ENCODE results near the gene HEXIM2. TPM values are rescaled to one million over a fixed set of nuclear protein-coding genes. Genes with fewer than 3 reads are reported as not detected.

The HEXIM2 gene
- total RNA-seq: 1 to 10 TPM; 2.0 to 5.8 (median 3.3) TPM
- total RNA-seq (2013): 2.8 TPM
- total RNA-seq: 1.4 to 5.4 (median 2.5) reads per million in 29 experiments

GRCh38 chr17:45161288-45162024 lies at the start of gene HEXIM2:
HEXIM2 (plus strand) TSS chr17:45161875; CDS start chr17:45162794, 919 bp downstream.
- Mint-ChIP-seq H3K36me3 (peaks cover 6% of the 10 kb centered on the region), H3K4me1 (peaks cover 34 to 44% (median 44%) of the 10 kb centered on the region in 3 donors), H3K4me3 (peak within 1 kb of the TSS; percentile 95 to 99 (median 96)), H3K9me3 (no peaks in the 10 kb centered on the region), H3K27me3 (no peaks in the 10 kb centered on the region), H3K27ac (peak within 1 kb of the TSS; percentile 99)
- ATAC-seq (replicated peaks in 1 of 4) (peak; percentile 94 to 95 (median 94)), DNase-seq (peak; percentile 92 to 99 (median 98))
- under 1% methylated on average over 51 of the region's 53 CpGs for WGBS (ENCODE audit: insufficient coverage)
- CTCF ChIA-PET: interaction anchor here (0.6 to 5.8 kb wide), 10 partner anchors 10 to 186 kb away, joined by 3 to 121 read pairs (median 3); partner anchors contain the start of genes ACBD4 (in 2 of the 2) and HEXIM1 (in 1 of the 2)
- Histone ChIP-seq H3K27me3 (replicated peaks in 1 of 2; ENCODE audit: control insufficient read depth in 2 of 2, extremely low read depth in 1 of 2, insufficient read depth in 2 of 2, low read length in 1 of 2) (no peaks in the 10 kb centered on the region), H3K4me3 (ENCODE audit: control insufficient read depth in 1 of 2, extremely low read depth in 1 of 2, low read length in 1 of 2) (peak within 1 kb of the TSS; percentile 90 to 94), H3K36me3 (ENCODE audit: control insufficient read depth in 2 of 2, extremely low read depth in 1 of 2, insufficient read depth in 1 of 2, low read length in 1 of 2) (peaks cover 0 to 6% of the 10 kb centered on the region in 2 donors), H3K9me3 (no peaks in the 10 kb centered on the region), H3K27ac (ENCODE audit: low read length) (peak within 1 kb of the TSS; percentile 100), H3K4me1 (ENCODE audit: control insufficient read depth in 1 of 2, extremely low read depth in 1 of 2, insufficient read depth in 2 of 2, low read length in 2 of 2) (peaks cover 16 to 32% of the 10 kb centered on the region in 2 experiments)
- POLR2A ChIA-PET: interaction anchor here (0.6 to 2.1 kb wide), 6 partner anchors 10 to 319 kb away, joined by 4 to 45 read pairs (median 8); partner anchors contain the start of gene HEXIM1 (in 2 of the 2)

- peaks cover 0 to 12% of the 10 kb centered on the region in 2 donors for H3K36me3 ChIP-seq (ENCODE audit: control insufficient read depth in 2 of 2, extremely low read depth in 1 of 2, insufficient read depth in 1 of 2, low read length in 1 of 2)
- 91% methylated on average over 15 of the region's 23 CpGs for whole genome bisulfite sequencing (ENCODE audit: insufficient coverage)
These were observed 48.9 kb upstream of the HEXIM2 start for GRCh38 chr17:45112559-45113423.

GRCh38 chr17:45113424-45113754 lies 48.3 kb upstream of the HEXIM2 start:
- no peak for ATAC-seq (replicated peaks in 1 of 4)
- H3K9me3 ChIP-seq: no peaks in the 10 kb centered on the region
- WGBS (ENCODE audit: insufficient coverage): 89% methylated on average over 5 of the region's 9 CpGs
- ChIA-PET CTCF (no interaction called here), POLR2A (no interaction called here)
- no peaks in the 10 kb centered on the region for H3K4me1 ChIP-seq (ENCODE audit: control insufficient read depth in 1 of 2, extremely low read depth in 1 of 2, insufficient read depth in 2 of 2, low read length in 2 of 2)
- peaks cover 1% of the 10 kb centered on the region for H3K36me3 Mint-ChIP-seq
- H3K27me3 ChIP-seq (replicated peaks in 1 of 2; ENCODE audit: control insufficient read depth in 2 of 2, extremely low read depth in 1 of 2, insufficient read depth in 2 of 2, low read length in 1 of 2): peaks cover 0 to 7% of the 10 kb centered on the region in 2 experiments
- no peak overlapping the region for H3K27ac Mint-ChIP-seq
- H3K27me3 Mint-ChIP-seq: no peaks in the 10 kb centered on the region
- H3K36me3 ChIP-seq (ENCODE audit: control insufficient read depth in 2 of 2, extremely low read depth in 1 of 2, insufficient read depth in 1 of 2, low read length in 1 of 2): peaks cover 0 to 8% of the 10 kb centered on the region in 2 donors
- no peaks in the 10 kb centered on the region for H3K9me3 Mint-ChIP-seq
- H3K4me3 Mint-ChIP-seq: no peak overlapping the region
- DNase-seq: no peak
- H3K4me1 Mint-ChIP-seq: no peaks in the 10 kb centered on the region
- H3K27ac ChIP-seq (ENCODE audit: low read length): no peak overlapping the region
- H3K4me3 ChIP-seq (ENCODE audit: control insufficient read depth in 1 of 2, extremely low read depth in 1 of 2, low read length in 1 of 2): no peak overlapping the region

More at GRCh38 chr17:45112559-45113423, 48.9 kb upstream of the HEXIM2 start:
- ATAC-seq (replicated peaks in 1 of 4) (no peak), DNase-seq (no peak)
- ChIA-PET CTCF (no interaction called here), POLR2A (interaction anchor here in 1 of 2 donors (0.7 kb wide), 1 partner anchor 366 kb away, joined by 3 read pairs; no protein-coding TSS in a partner anchor)
- Mint-ChIP-seq H3K4me3 (no peak overlapping the region), H3K9me3 (no peaks in the 10 kb centered on the region), H3K27ac (no peak overlapping the region), H3K4me1 (no peaks in the 10 kb centered on the region), H3K27me3 (no peaks in the 10 kb centered on the region), H3K36me3 (peaks cover 5% of the 10 kb centered on the region)
- Histone ChIP-seq H3K27me3 (replicated peaks in 1 of 2; ENCODE audit: control insufficient read depth in 2 of 2, extremely low read depth in 1 of 2, insufficient read depth in 2 of 2, low read length in 1 of 2) (peaks cover 0 to 7% of the 10 kb centered on the region in 2 experiments), H3K4me1 (ENCODE audit: control insufficient read depth in 1 of 2, extremely low read depth in 1 of 2, insufficient read depth in 2 of 2, low read length in 2 of 2) (no peaks in the 10 kb centered on the region), H3K27ac (ENCODE audit: low read length) (no peak overlapping the region), H3K9me3 (no peaks in the 10 kb centered on the region), H3K4me3 (ENCODE audit: control insufficient read depth in 1 of 2, extremely low read depth in 1 of 2, low read length in 1 of 2) (no peak overlapping the region)

GRCh38 chr17:45114117-45114932 lies 47.4 kb upstream of the HEXIM2 start:
- no peak for DNase-seq
- WGBS (ENCODE audit: insufficient coverage): 87% methylated on average over 17 of the region's 19 CpGs

GRCh38 chr17:45115015-45115625 lies 46.6 kb upstream of the HEXIM2 start:
- H3K36me3 Mint-ChIP-seq: no peaks in the 10 kb centered on the region
- H3K36me3 ChIP-seq (ENCODE audit: control insufficient read depth in 2 of 2, extremely low read depth in 1 of 2, insufficient read depth in 1 of 2, low read length in 1 of 2): no peaks in the 10 kb centered on the region
- ATAC-seq (replicated peaks in 1 of 4) (no peak), DNase-seq (no peak)
- no peaks in the 10 kb centered on the region for H3K9me3 ChIP-seq
- H3K4me3 Mint-ChIP-seq: no peak overlapping the region
- ChIA-PET CTCF (no interaction called here), POLR2A (no interaction called here)
- H3K27ac ChIP-seq (ENCODE audit: low read length): no peak overlapping the region
- no peaks in the 10 kb centered on the region for H3K27me3 Mint-ChIP-seq
- H3K4me1 Mint-ChIP-seq: no peaks in the 10 kb centered on the region
- peaks cover 0 to 8% of the 10 kb centered on the region in 2 experiments for H3K27me3 ChIP-seq (replicated peaks in 1 of 2; ENCODE audit: control insufficient read depth in 2 of 2, extremely low read depth in 1 of 2, insufficient read depth in 2 of 2, low read length in 1 of 2)
- H3K4me3 ChIP-seq (ENCODE audit: control insufficient read depth in 1 of 2, extremely low read depth in 1 of 2, low read length in 1 of 2): no peak overlapping the region
- WGBS (ENCODE audit: insufficient coverage): 87% methylated on average over 11 of the region's 26 CpGs
- H3K27ac Mint-ChIP-seq: no peak overlapping the region
- H3K9me3 Mint-ChIP-seq: no peaks in the 10 kb centered on the region
- no peaks in the 10 kb centered on the region for H3K4me1 ChIP-seq (ENCODE audit: control insufficient read depth in 1 of 2, extremely low read depth in 1 of 2, insufficient read depth in 2 of 2, low read length in 2 of 2)

More at GRCh38 chr17:45114117-45114932, 47.4 kb upstream of the HEXIM2 start:
- Histone ChIP-seq H3K4me1 (ENCODE audit: control insufficient read depth in 1 of 2, extremely low read depth in 1 of 2, insufficient read depth in 2 of 2, low read length in 2 of 2) (no peaks in the 10 kb centered on the region), H3K9me3 (no peaks in the 10 kb centered on the region), H3K27me3 (replicated peaks in 1 of 2; ENCODE audit: control insufficient read depth in 2 of 2, extremely low read depth in 1 of 2, insufficient read depth in 2 of 2, low read length in 1 of 2) (peaks cover 0 to 7% of the 10 kb centered on the region in 2 experiments), H3K4me3 (ENCODE audit: control insufficient read depth in 1 of 2, extremely low read depth in 1 of 2, low read length in 1 of 2) (no peak overlapping the region), H3K36me3 (ENCODE audit: control insufficient read depth in 2 of 2, extremely low read depth in 1 of 2, insufficient read depth in 1 of 2, low read length in 1 of 2) (peaks cover 0 to 1% of the 10 kb centered on the region in 2 donors), H3K27ac (ENCODE audit: low read length) (no peak overlapping the region)
- Mint-ChIP-seq H3K4me1 (no peaks in the 10 kb centered on the region), H3K36me3 (no peaks in the 10 kb centered on the region), H3K4me3 (no peak overlapping the region), H3K27me3 (no peaks in the 10 kb centered on the region), H3K9me3 (no peaks in the 10 kb centered on the region), H3K27ac (no peak overlapping the region)
- ATAC-seq (replicated peaks in 1 of 4): no peak
- ChIA-PET POLR2A (no interaction called here), CTCF (no interaction called here)

All from T-cell (primary cell).